ENCODE measurements around the gene ZDHHC20. TPM values are rescaled to one million over a fixed set of nuclear protein-coding genes. Genes with fewer than 3 reads are reported as not detected.
A peak's percentile ranks its signal among the peaks of the same experiment; 100 is the strongest.

ZDHHC20 gene
- polyA plus RNA-seq (ENCODE audit: low read depth in 6 of 6), result 10 to 100 TPM; 12.5 to 27.9 (median 24.5) TPM

GRCh38 chr13:21458813-21459701 is at the start of gene ZDHHC20:
Gene ZDHHC20 (minus strand): TSS chr13:21459303. CDS start chr13:21459171, 132 bp downstream.
- DNase-seq, result peak; percentile 90
- peaks cover 0 to 7% (median 0%) of the 10 kb centered on the region in 3 donors for H3K27me3 Mint-ChIP-seq
- peak within 1 kb of the TSS; percentile 86 to 96 (median 93) for H3K4me3 Mint-ChIP-seq
- peaks cover 28 to 48% (median 38%) of the 10 kb centered on the region in 3 donors for H3K4me1 Mint-ChIP-seq
- H3K36me3 Mint-ChIP-seq, result no peaks in the 10 kb centered on the region
- ATAC-seq (ENCODE audit: low read depth in 2 of 2), result peak; percentile 82 to 87
- peak within 1 kb of the TSS; percentile 87 to 97 (median 94) for H3K27ac Mint-ChIP-seq
- H3K9me3 Mint-ChIP-seq, result peaks cover 0 to 3% (median 0%) of the 10 kb centered on the region in 7 donors

GRCh38 chr13:21504379-21504778 is 45.3 kb upstream of the ZDHHC20 start:
- ATAC-seq (ENCODE audit: low read depth in 2 of 2), result no peak
- H3K27ac Mint-ChIP-seq, result no peak overlapping the region
- no peak overlapping the region for H3K4me3 Mint-ChIP-seq
- peaks cover 15 to 25% of the 10 kb centered on the region in 2 donors for H3K36me3 Mint-ChIP-seq
- H3K4me1 Mint-ChIP-seq, result no peaks in the 10 kb centered on the region
- no peaks in the 10 kb centered on the region for H3K27me3 Mint-ChIP-seq
- DNase-seq, result no peak
- no peaks in the 10 kb centered on the region for H3K9me3 Mint-ChIP-seq

GRCh38 chr13:21501686-21502085 is 42.6 kb upstream of the ZDHHC20 start:
- Mint-ChIP-seq H3K36me3 (peaks cover 13 to 20% of the 10 kb centered on the region in 2 donors), H3K4me1 (no peaks in the 10 kb centered on the region), H3K4me3 (no peak overlapping the region), H3K27ac (peak overlapping the region in 1 of 6 donors; percentile 15), H3K27me3 (no peaks in the 10 kb centered on the region), H3K9me3 (no peaks in the 10 kb centered on the region)
- ATAC-seq (ENCODE audit: low read depth in 2 of 2) (no peak), DNase-seq (no peak)

- H3K27me3 Mint-ChIP-seq, result no peaks in the 10 kb centered on the region
- peaks cover 12 to 40% (median 30%) of the 10 kb centered on the region in 7 donors for H3K9me3 Mint-ChIP-seq
- ATAC-seq (ENCODE audit: low read depth in 2 of 2) (no peak), DNase-seq (no peak)
- no peaks in the 10 kb centered on the region for H3K4me1 Mint-ChIP-seq
- H3K36me3 Mint-ChIP-seq, result peaks cover 30 to 31% of the 10 kb centered on the region in 2 donors
- H3K4me3 Mint-ChIP-seq, result peak overlapping the region in 1 of 8 donors; percentile 13
- H3K27ac Mint-ChIP-seq, result no peak overlapping the region
Observed at GRCh38 chr13:21486322-21486721, 27.2 kb upstream of the ZDHHC20 start.

GRCh38 chr13:21483748-21484147 is 24.6 kb upstream of the ZDHHC20 start:
- peaks cover 4 to 5% (median 4%) of the 10 kb centered on the region in 3 donors for H3K4me1 Mint-ChIP-seq
- peaks cover 8 to 10% of the 10 kb centered on the region in 2 donors for H3K36me3 Mint-ChIP-seq
- no peak overlapping the region for H3K4me3 Mint-ChIP-seq
- ATAC-seq (ENCODE audit: low read depth in 2 of 2), result no peak
- peak overlapping the region in 2 of 6 donors; percentile 20 to 26 for H3K27ac Mint-ChIP-seq
- peaks cover 4 to 31% (median 25%) of the 10 kb centered on the region in 7 donors for H3K9me3 Mint-ChIP-seq
- peaks cover 0 to 6% (median 0%) of the 10 kb centered on the region in 3 donors for H3K27me3 Mint-ChIP-seq
- no peak for DNase-seq

- Mint-ChIP-seq H3K27ac (no peak overlapping the region), H3K4me3 (peak overlapping the region in 1 of 8 donors; percentile 18), H3K36me3 (no peaks in the 10 kb centered on the region), H3K4me1 (peaks cover 11 to 15% (median 13%) of the 10 kb centered on the region in 3 donors), H3K9me3 (peaks cover 3 to 8% (median 5%) of the 10 kb centered on the region in 7 donors), H3K27me3 (peaks cover 0 to 6% (median 0%) of the 10 kb centered on the region in 3 donors)
- DNase-seq (no peak), ATAC-seq (ENCODE audit: low read depth in 2 of 2) (no peak)
Observed at GRCh38 chr13:21481359-21481758, 22.3 kb upstream of the ZDHHC20 start.

GRCh38 chr13:21478881-21479808 is 20.0 kb upstream of the ZDHHC20 start:
- Mint-ChIP-seq H3K9me3 (no peaks in the 10 kb centered on the region), H3K4me3 (peak overlapping the region in 4 of 8 donors; percentile 0 to 32 (median 20)), H3K27me3 (peaks cover 0 to 6% (median 0%) of the 10 kb centered on the region in 3 donors), H3K4me1 (peaks cover 11 to 15% (median 13%) of the 10 kb centered on the region in 3 donors), H3K36me3 (no peaks in the 10 kb centered on the region), H3K27ac (peak overlapping the region in 2 of 6 donors; percentile 24 to 58)
- DNase-seq, result peak; percentile 53
- ATAC-seq (ENCODE audit: low read depth in 2 of 2), result peak; percentile 45 to 54

- Mint-ChIP-seq H3K4me1 (peaks cover 11 to 15% (median 13%) of the 10 kb centered on the region in 3 donors), H3K36me3 (peaks cover 0 to under 1% of the 10 kb centered on the region in 2 donors), H3K9me3 (peaks cover 0 to 5% (median 0%) of the 10 kb centered on the region in 7 donors), H3K4me3 (peak overlapping the region; percentile 76 to 92 (median 86)), H3K27ac (peak overlapping the region in 5 of 6 donors; percentile 21 to 84 (median 57)), H3K27me3 (peaks cover 0 to 6% (median 0%) of the 10 kb centered on the region in 3 donors)
- ATAC-seq (ENCODE audit: low read depth in 2 of 2) (peak; percentile 85 to 90), DNase-seq (peak; percentile 65)
Observed at GRCh38 chr13:21476893-21477472, 17.9 kb upstream of the ZDHHC20 start.

- no peak for ATAC-seq (ENCODE audit: low read depth in 2 of 2)
- Mint-ChIP-seq H3K36me3 (peaks cover 8 to 10% of the 10 kb centered on the region in 2 donors), H3K27me3 (peaks cover 0 to 15% (median 6%) of the 10 kb centered on the region in 3 donors), H3K4me1 (peaks cover 11 to 15% (median 13%) of the 10 kb centered on the region in 3 donors), H3K27ac (no peak overlapping the region), H3K4me3 (peak overlapping the region in 1 of 8 donors; percentile 60), H3K9me3 (peaks cover 5 to 22% (median 9%) of the 10 kb centered on the region in 7 donors)
- no peak for DNase-seq
Observed at GRCh38 chr13:21475115-21475514, 16.0 kb upstream of the ZDHHC20 start.

- ATAC-seq (ENCODE audit: low read depth in 2 of 2), result no peak
- no peak overlapping the region for H3K27ac Mint-ChIP-seq
- H3K4me3 Mint-ChIP-seq, result no peak overlapping the region
- H3K4me1 Mint-ChIP-seq, result no peaks in the 10 kb centered on the region
- DNase-seq, result no peak
- H3K27me3 Mint-ChIP-seq, result peaks cover 0 to 15% (median 0%) of the 10 kb centered on the region in 3 donors
- peaks cover 8 to 10% of the 10 kb centered on the region in 2 donors for H3K36me3 Mint-ChIP-seq
- H3K9me3 Mint-ChIP-seq, result peaks cover 5 to 22% (median 9%) of the 10 kb centered on the region in 7 donors
Observed at GRCh38 chr13:21470785-21471184, 11.7 kb upstream of the ZDHHC20 start.

- Mint-ChIP-seq H3K27ac (no peak overlapping the region), H3K4me1 (no peaks in the 10 kb centered on the region), H3K27me3 (peaks cover 0 to 18% (median 0%) of the 10 kb centered on the region in 3 donors), H3K4me3 (no peak overlapping the region), H3K36me3 (peaks cover 3 to 8% of the 10 kb centered on the region in 2 donors), H3K9me3 (peaks cover 3 to 13% (median 7%) of the 10 kb centered on the region in 7 donors)
- no peak for DNase-seq
- no peak for ATAC-seq (ENCODE audit: low read depth in 2 of 2)
Observed at GRCh38 chr13:21466527-21466926, 7.4 kb upstream of the ZDHHC20 start.

GRCh38 chr13:21465710-21466160 is 6.6 kb upstream of the ZDHHC20 start:
- H3K4me1 Mint-ChIP-seq, result no peaks in the 10 kb centered on the region
- ATAC-seq (ENCODE audit: low read depth in 2 of 2), result no peak
- H3K36me3 Mint-ChIP-seq, result peaks cover 0 to 2% of the 10 kb centered on the region in 2 donors
- no peak for DNase-seq
- H3K27ac Mint-ChIP-seq, result peak overlapping the region in 1 of 6 donors; percentile 38
- peaks cover 0 to 11% (median 0%) of the 10 kb centered on the region in 3 donors for H3K27me3 Mint-ChIP-seq
- no peak overlapping the region for H3K4me3 Mint-ChIP-seq
- peaks cover 1 to 5% (median 2%) of the 10 kb centered on the region in 7 donors for H3K9me3 Mint-ChIP-seq

All from naive B cell (primary cell).